GM23338 (cell line): ENCODE data around the gene KRT3. TPM values are rescaled to one million over a fixed set of nuclear protein-coding genes. Genes with fewer than 3 reads are reported as not detected.

Experiments
- ATAC-seq: fragments of 200-7000 bp; cut with Tn5 transposase; 3 replicates; pipeline ENCODE4 v1.9.1; 2020
- DNase-seq: peaks from one replicate; pipeline ENCODE4 v3.0.0-alpha.2; 2015; ENCODE audit warnings: low spot score
- H2AFZ ChIP-seq: fragments of 200-600 bp; sonication (generic); 2 replicates; pipeline ENCODE4 v1.8.0; 2016; ENCODE audit warnings: antibody characterized with exemption, mild to moderate bottlenecking, moderate library complexity
- H3F3A ChIP-seq: fragments of 200-600 bp; sonication (generic); replicated peaks from 2 replicates; pipeline ENCODE4 v1.8.0; 2017; ENCODE audit warnings: antibody characterized with exemption, mixed run types, low read depth
- H3K27ac ChIP-seq: fragments of 200-600 bp; sonication (generic); 2 replicates; pipeline ENCODE4 v1.6.1; 2016; ENCODE audit warnings: low read depth
- H3K27me3 ChIP-seq: fragments of 200-600 bp; sonication (generic); 2 replicates; pipeline ENCODE4 v1.8.0; 2016; ENCODE audit warnings: mild to moderate bottlenecking, mixed run types, moderate library complexity; ENCODE audit not compliant: insufficient read depth
- H3K36me3 ChIP-seq: fragments of 200-600 bp; sonication (generic); 2 replicates; pipeline ENCODE4 v1.8.0; 2016; ENCODE audit warnings: mild to moderate bottlenecking; ENCODE audit not compliant: insufficient read depth
- H3K4me1 ChIP-seq: fragments of 200-600 bp; sonication (generic); 2 replicates; pipeline ENCODE4 v1.8.0; 2016; ENCODE audit warnings: mild to moderate bottlenecking, moderate library complexity; ENCODE audit not compliant: insufficient read depth
- H3K4me2 ChIP-seq: fragments of 200-600 bp; sonication (generic); 2 replicates; pipeline ENCODE4 v1.7.1; 2017; ENCODE audit warnings: mixed run types
- H3K4me3 ChIP-seq: fragments of 200-600 bp; sonication (generic); 2 replicates; pipeline ENCODE4 v1.6.1; 2016; ENCODE audit warnings: mixed run types
- H3K79me2 ChIP-seq: fragments of 200-600 bp; sonication (generic); replicated peaks from 2 replicates; pipeline ENCODE4 v1.8.0; 2017; ENCODE audit warnings: mild to moderate bottlenecking; ENCODE audit not compliant: insufficient read depth
- H3K9me2 ChIP-seq: fragments of 200-600 bp; sonication (generic); 2 replicates; pipeline ENCODE4 v1.8.0; 2017; ENCODE audit not compliant: insufficient read depth
- H4K20me1 ChIP-seq: fragments of 200-600 bp; sonication (generic); replicated peaks from 2 replicates; pipeline ENCODE4 v1.8.0; 2017; ENCODE audit warnings: mild to moderate bottlenecking; ENCODE audit not compliant: insufficient read depth
- H3K27ac Mint-ChIP-seq: 2 replicates; pipeline ENCODE4 v1.8.0; 2020; ENCODE audit warnings: inconsistent platforms, mild to moderate bottlenecking, moderate library complexity, mixed read lengths
- H3K27me3 Mint-ChIP-seq: 3 replicates; pipeline ENCODE4 v1.8.0; 2022; ENCODE audit warnings: low read depth, mild to moderate bottlenecking, moderate library complexity, mixed read lengths, inconsistent platforms; ENCODE audit not compliant: insufficient read depth, poor library complexity
- H3K36me3 Mint-ChIP-seq: 3 replicates; pipeline ENCODE4 v1.8.0; 2021; ENCODE audit warnings: low read depth, mild to moderate bottlenecking, inconsistent platforms, moderate library complexity, mixed read lengths
- H3K4me1 Mint-ChIP-seq: 3 replicates; pipeline ENCODE4 v1.8.0; 2020; ENCODE audit warnings: mild to moderate bottlenecking, inconsistent platforms, mixed read lengths
- H3K4me3 Mint-ChIP-seq: 3 replicates; pipeline ENCODE4 v1.8.0; 2021; ENCODE audit warnings: moderate library complexity, mild to moderate bottlenecking, inconsistent platforms, mixed read lengths
- H3K9me3 Mint-ChIP-seq: 3 replicates; pipeline ENCODE4 v1.8.0; 2020; ENCODE audit warnings: moderate library complexity, mild to moderate bottlenecking, inconsistent platforms, mixed read lengths
- EZH2phosphoT487 ChIP-seq: fragments of 200-600 bp; sonication (generic); IDR thresholded peaks from one replicate; pipeline ENCODE4 v1.8.1; 2018; ENCODE audit warnings: antibody characterized with exemption; ENCODE audit not compliant: unreplicated experiment
- JUNB ChIP-seq: IDR thresholded peaks from one replicate; pipeline ENCODE4 v1.6.1; 2016; ENCODE audit warnings: antibody characterized with exemption; ENCODE audit not compliant: unreplicated experiment
- NANOG ChIP-seq: IDR thresholded peaks from 2 replicates; pipeline ENCODE4 v1.6.1; 2016; ENCODE audit warnings: antibody characterized with exemption, borderline replicate concordance
- POLR2AphosphoS5 ChIP-seq: IDR thresholded peaks from 2 replicates; pipeline ENCODE4 v1.6.1; 2016; ENCODE audit warnings: antibody characterized with exemption, low read depth
- STAT1 ChIP-seq: IDR thresholded peaks from one replicate; pipeline ENCODE4 v1.6.1; 2016; ENCODE audit warnings: antibody characterized with exemption; ENCODE audit not compliant: unreplicated experiment
- ZNF114 ChIP-seq: fragments of 250-450 bp; sonication (Bioruptor Pico); IDR thresholded peaks from 2 replicates; pipeline ENCODE4 v1.5.0; 2020; ENCODE audit warnings: mild to moderate bottlenecking, moderate library complexity
- ZNF331 ChIP-seq: fragments of 250-450 bp; sonication (Bioruptor Pico); IDR thresholded peaks from 2 replicates; pipeline ENCODE4 v1.5.0; 2020; ENCODE audit warnings: low read depth, mild to moderate bottlenecking, moderate library complexity
- long read RNA-seq: library from polyadenylated mRNA; unstranded; transcript quantifications from one replicate; pipeline ENCODE4 v2.0.0, GENCODE V29; 2020; ENCODE audit not compliant: unreplicated experiment
- polyA plus RNA-seq: library from polyadenylated mRNA; unstranded; fragments of >200 nt; fragmentation: Nextera tagmentation; extraction: Ambion mirVana; gene quantifications from 2 replicates; pipeline ENCODE4 v1.2.1, GENCODE V29; 2016
- total RNA-seq: library from RNA; depleted of rRNA; stranded (reverse); fragments of >200 nt; shearing (Covaris generic); gene quantifications from 2 replicates; pipeline ENCODE4 v1.2.3, GENCODE V29; 2014; rRNA removed
- TF ChIP-seq, protein P1 (sequence below): IDR thresholded peaks from one replicate; pipeline ENCODE4 v1.6.1; 2018; ENCODE audit warnings: antibody characterized with exemption; ENCODE audit not compliant: unreplicated experiment
- TF ChIP-seq, protein P2 (sequence below): fragments of 250-450 bp; sonication (Bioruptor Pico); IDR thresholded peaks from 2 replicates; pipeline ENCODE4 v1.5.0; 2020; ENCODE audit warnings: mild to moderate bottlenecking, moderate library complexity

The KRT3 gene
- total RNA-seq (not detected in 2 replicates), polyA plus RNA-seq (not detected in 2 replicates)
- long read RNA-seq, result 0 reads

DNA sequence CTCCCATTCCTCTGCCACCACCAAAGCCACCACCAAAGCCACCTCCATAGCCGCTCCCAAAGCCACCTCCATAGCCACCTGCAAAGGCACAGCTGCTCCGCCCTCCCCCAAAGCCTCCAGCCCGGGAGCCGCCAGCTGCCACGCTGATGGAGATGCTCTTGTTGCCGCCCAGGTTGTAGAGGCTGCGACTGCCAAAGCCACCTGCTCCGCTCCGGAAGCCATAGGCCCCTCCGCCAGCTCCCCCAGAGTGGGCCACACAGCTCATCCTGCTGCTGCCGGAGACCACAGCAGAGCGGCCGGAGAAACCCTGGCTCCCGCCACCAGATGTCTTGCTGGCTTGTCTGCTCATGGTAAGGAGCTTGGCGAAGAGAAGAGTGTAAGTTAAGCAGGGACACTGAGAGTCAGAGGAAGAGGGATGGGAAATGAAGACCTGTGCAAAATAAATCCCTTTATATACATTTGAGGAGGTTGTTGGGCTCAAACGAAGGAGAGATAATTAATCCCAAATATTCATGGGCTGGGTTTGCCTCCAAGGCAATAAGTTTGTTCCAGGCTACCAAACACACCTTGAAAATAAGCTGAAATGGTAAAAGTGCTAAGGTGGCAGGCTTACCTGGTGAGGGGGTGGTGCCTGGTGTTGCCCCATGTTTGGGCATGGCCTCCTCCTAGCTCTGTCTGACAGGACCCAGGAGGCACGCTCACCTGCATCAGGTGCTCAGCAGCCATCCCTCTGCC lies at the start of gene KRT3:
Gene KRT3, minus strand, starts transcription at position 424 of the 735 bp plus-strand sequence. Its CDS starts 75 bp downstream, at position 349.
- Histone ChIP-seq H3K36me3 (no peaks in the 10 kb centered on the region), H2AFZ (no peak within 1 kb of the TSS), H3K79me2 (no peaks in the 10 kb centered on the region), H3K4me1 (peaks cover 17% of the 10 kb centered on the region), H3K4me3 (no peak within 1 kb of the TSS), H3K27ac (no peak within 1 kb of the TSS), H3F3A (no peaks in the 10 kb centered on the region), H4K20me1 (no peaks in the 10 kb centered on the region), H3K9me2 (peaks cover 7% of the 10 kb centered on the region), H3K4me2 (no peak within 1 kb of the TSS), H3K27me3 (no peaks in the 10 kb centered on the region)
- H3K27me3 Mint-ChIP-seq, result peaks cover 13% of the 10 kb centered on the region
- no peaks in the 10 kb centered on the region for H3K9me3 Mint-ChIP-seq
- H3K4me3 Mint-ChIP-seq, result no peak within 1 kb of the TSS
- no peak within 1 kb of the TSS for H3K27ac Mint-ChIP-seq
- DNase-seq, result no peak
- TF ChIP-seq POLR2AphosphoS5 (no peak), EZH2phosphoT487 (no peak), STAT1 (no peak), NANOG (no peak), JUNB (no peak), ZNF331 (CRISPR knock-in tag) (no peak), ZNF114 (no peak)
- TF ChIP-seq, protein P1, sequence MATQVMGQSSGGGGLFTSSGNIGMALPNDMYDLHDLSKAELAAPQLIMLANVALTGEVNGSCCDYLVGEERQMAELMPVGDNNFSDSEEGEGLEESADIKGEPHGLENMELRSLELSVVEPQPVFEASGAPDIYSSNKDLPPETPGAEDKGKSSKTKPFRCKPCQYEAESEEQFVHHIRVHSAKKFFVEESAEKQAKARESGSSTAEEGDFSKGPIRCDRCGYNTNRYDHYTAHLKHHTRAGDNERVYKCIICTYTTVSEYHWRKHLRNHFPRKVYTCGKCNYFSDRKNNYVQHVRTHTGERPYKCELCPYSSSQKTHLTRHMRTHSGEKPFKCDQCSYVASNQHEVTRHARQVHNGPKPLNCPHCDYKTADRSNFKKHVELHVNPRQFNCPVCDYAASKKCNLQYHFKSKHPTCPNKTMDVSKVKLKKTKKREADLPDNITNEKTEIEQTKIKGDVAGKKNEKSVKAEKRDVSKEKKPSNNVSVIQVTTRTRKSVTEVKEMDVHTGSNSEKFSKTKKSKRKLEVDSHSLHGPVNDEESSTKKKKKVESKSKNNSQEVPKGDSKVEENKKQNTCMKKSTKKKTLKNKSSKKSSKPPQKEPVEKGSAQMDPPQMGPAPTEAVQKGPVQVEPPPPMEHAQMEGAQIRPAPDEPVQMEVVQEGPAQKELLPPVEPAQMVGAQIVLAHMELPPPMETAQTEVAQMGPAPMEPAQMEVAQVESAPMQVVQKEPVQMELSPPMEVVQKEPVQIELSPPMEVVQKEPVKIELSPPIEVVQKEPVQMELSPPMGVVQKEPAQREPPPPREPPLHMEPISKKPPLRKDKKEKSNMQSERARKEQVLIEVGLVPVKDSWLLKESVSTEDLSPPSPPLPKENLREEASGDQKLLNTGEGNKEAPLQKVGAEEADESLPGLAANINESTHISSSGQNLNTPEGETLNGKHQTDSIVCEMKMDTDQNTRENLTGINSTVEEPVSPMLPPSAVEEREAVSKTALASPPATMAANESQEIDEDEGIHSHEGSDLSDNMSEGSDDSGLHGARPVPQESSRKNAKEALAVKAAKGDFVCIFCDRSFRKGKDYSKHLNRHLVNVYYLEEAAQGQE, result no peak
- TF ChIP-seq, protein P2, sequence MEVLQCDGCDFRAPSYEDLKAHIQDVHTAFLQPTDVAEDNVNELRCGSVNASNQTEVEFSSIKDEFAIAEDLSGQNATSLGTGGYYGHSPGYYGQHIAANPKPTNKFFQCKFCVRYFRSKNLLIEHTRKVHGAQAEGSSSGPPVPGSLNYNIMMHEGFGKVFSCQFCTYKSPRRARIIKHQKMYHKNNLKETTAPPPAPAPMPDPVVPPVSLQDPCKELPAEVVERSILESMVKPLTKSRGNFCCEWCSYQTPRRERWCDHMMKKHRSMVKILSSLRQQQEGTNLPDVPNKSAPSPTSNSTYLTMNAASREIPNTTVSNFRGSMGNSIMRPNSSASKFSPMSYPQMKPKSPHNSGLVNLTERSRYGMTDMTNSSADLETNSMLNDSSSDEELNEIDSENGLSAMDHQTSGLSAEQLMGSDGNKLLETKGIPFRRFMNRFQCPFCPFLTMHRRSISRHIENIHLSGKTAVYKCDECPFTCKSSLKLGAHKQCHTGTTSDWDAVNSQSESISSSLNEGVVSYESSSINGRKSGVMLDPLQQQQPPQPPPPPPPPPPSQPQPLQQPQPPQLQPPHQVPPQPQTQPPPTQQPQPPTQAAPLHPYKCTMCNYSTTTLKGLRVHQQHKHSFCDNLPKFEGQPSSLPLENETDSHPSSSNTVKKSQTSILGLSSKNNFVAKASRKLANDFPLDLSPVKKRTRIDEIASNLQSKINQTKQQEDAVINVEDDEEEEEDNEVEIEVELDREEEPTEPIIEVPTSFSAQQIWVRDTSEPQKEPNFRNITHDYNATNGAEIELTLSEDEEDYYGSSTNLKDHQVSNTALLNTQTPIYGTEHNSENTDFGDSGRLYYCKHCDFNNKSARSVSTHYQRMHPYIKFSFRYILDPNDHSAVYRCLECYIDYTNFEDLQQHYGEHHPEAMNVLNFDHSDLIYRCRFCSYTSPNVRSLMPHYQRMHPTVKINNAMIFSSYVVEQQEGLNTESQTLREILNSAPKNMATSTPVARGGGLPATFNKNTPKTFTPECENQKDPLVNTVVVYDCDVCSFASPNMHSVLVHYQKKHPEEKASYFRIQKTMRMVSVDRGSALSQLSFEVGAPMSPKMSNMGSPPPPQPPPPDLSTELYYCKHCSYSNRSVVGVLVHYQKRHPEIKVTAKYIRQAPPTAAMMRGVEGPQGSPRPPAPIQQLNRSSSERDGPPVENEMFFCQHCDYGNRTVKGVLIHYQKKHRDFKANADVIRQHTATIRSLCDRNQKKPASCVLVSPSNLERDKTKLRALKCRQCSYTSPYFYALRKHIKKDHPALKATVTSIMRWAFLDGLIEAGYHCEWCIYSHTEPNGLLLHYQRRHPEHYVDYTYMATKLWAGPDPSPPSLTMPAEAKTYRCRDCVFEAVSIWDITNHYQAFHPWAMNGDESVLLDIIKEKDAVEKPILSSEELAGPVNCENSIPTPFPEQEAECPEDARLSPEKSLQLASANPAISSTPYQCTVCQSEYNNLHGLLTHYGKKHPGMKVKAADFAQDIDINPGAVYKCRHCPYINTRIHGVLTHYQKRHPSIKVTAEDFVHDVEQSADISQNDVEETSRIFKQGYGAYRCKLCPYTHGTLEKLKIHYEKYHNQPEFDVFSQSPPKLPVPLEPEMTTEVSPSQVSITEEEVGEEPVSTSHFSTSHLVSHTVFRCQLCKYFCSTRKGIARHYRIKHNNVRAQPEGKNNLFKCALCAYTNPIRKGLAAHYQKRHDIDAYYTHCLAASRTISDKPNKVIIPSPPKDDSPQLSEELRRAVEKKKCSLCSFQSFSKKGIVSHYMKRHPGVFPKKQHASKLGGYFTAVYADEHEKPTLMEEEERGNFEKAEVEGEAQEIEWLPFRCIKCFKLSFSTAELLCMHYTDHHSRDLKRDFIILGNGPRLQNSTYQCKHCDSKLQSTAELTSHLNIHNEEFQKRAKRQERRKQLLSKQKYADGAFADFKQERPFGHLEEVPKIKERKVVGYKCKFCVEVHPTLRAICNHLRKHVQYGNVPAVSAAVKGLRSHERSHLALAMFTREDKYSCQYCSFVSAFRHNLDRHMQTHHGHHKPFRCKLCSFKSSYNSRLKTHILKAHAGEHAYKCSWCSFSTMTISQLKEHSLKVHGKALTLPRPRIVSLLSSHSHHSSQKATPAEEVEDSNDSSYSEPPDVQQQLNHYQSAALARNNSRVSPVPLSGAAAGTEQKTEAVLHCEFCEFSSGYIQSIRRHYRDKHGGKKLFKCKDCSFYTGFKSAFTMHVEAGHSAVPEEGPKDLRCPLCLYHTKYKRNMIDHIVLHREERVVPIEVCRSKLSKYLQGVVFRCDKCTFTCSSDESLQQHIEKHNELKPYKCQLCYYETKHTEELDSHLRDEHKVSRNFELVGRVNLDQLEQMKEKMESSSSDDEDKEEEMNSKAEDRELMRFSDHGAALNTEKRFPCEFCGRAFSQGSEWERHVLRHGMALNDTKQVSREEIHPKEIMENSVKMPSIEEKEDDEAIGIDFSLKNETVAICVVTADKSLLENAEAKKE, result no peak
- peaks cover 15% of the 10 kb centered on the region for H3K4me1 Mint-ChIP-seq
- no peak for ATAC-seq
- H3K36me3 Mint-ChIP-seq, result no peaks in the 10 kb centered on the region
